NCI-H2107 treated with DMSO at 0.1 percent for 48 hours (cell line): ENCODE data around the gene RTBDN.

ENCODE experiments used
- DNase-seq: peaks from one replicate; lab custom pipeline; 2025; ENCODE audit not compliant: unreplicated experiment; lab: John Stamatoyannopoulos, UW

RTBDN gene

GRCh38 chr19:12834566-12834943, at the start of gene RTBDN:
Gene RTBDN (minus strand): TSS chr19:12834579. CDS start chr19:12829979, 4,600 bp downstream.
- no peak for DNase-seq

GRCh38 chr19:12882589-12882988, 48.2 kb upstream of the RTBDN start:
- DNase-seq = no peak

GRCh38 chr19:12881172-12881808, 46.9 kb upstream of the RTBDN start, which contains the start of gene DNASE2:
Gene DNASE2 (minus strand): TSS chr19:12881449. CDS start chr19:12881375, 74 bp downstream.
- DNase-seq = peak; percentile 95

GRCh38 chr19:12880551-12881171, 46.3 kb upstream of the RTBDN start:
- peak; percentile 5 for DNase-seq

GRCh38 chr19:12875086-12875485, 40.7 kb upstream of the RTBDN start:
- no peak for DNase-seq

- DNase-seq = no peak
Measured at GRCh38 chr19:12873891-12874745, 39.7 kb upstream of the RTBDN start.

GRCh38 chr19:12872941-12873890, 38.8 kb upstream of the RTBDN start:
- DNase-seq = no peak

GRCh38 chr19:12872255-12872654, 37.9 kb upstream of the RTBDN start:
- DNase-seq = no peak

- no peak for DNase-seq
Measured at GRCh38 chr19:12871681-12872080, 37.3 kb upstream of the RTBDN start.

GRCh38 chr19:12868540-12869112, 34.2 kb upstream of the RTBDN start:
- DNase-seq = no peak

GRCh38 chr19:12867120-12868099, 33.0 kb upstream of the RTBDN start:
- DNase-seq = no peak

- no peak for DNase-seq
Measured at GRCh38 chr19:12866416-12867119, 32.2 kb upstream of the RTBDN start.

GRCh38 chr19:12865746-12866415, 31.5 kb upstream of the RTBDN start:
- no peak for DNase-seq

- no peak for DNase-seq
Measured at GRCh38 chr19:12864721-12865715, 30.6 kb upstream of the RTBDN start.

GRCh38 chr19:12864143-12864542, 29.8 kb upstream of the RTBDN start:
- DNase-seq = no peak

GRCh38 chr19:12859546-12859945, 25.2 kb upstream of the RTBDN start:
- DNase-seq = no peak
